Omental fat pad (tissue), 4 donors: ENCODE data around the gene GGTLC3. TPM values are rescaled to one million over a fixed set of nuclear protein-coding genes. Genes with fewer than 3 reads are reported as not detected.
"Not testable (repeated sequence)": the region's sequence is repeated elsewhere in the genome, so short reads cannot be mapped to it uniquely, and the experiment has no call there.

Experiments used
- ATAC-seq: fragments of 150-250 bp; one replicate; pipeline ENCODE4 v1.9.1; 2016; ENCODE audit warnings: mild to moderate bottlenecking, moderate library complexity; ENCODE audit not compliant: low FRiP score
- DNase-seq: peaks from one replicate; pipeline ENCODE4 v3.0.0-alpha.2; 2019; ENCODE audit warnings: low spot score
- total RNA-seq, 4 donors: library from RNA; depleted of rRNA; stranded (reverse); fragments of >200 nt; gene quantifications; one replicate each; pipeline ENCODE4 v1.1.0, GENCODE V29; 2016

The GGTLC3 gene
- total RNA-seq, 4 donors from 2014 or later = not detected

- ATAC-seq, DNase-seq: not testable (repeated sequence)
Measured at GRCh38 chr22:18523328-18523727, 5.4 kb upstream of the GGTLC3 start.

GRCh38 chr22:18522762-18523161 is 4.8 kb upstream of the GGTLC3 start:
- not testable (repeated sequence) for ATAC-seq, DNase-seq

- ATAC-seq, DNase-seq: not testable (repeated sequence)
Measured at GRCh38 chr22:18513454-18513853, 4.5 kb downstream of the GGTLC3 start.

- ATAC-seq = not testable (repeated sequence)
Measured at GRCh38 chr22:18512378-18512777, 5.6 kb downstream of the GGTLC3 start.

GRCh38 chr22:18511327-18511726 is 6.6 kb downstream of the GGTLC3 start:
- DNase-seq, ATAC-seq: not testable (repeated sequence)

More at GRCh38 chr22:18512378-18512777, 5.6 kb downstream of the GGTLC3 start:
- DNase-seq = not testable (repeated sequence)

- not testable (repeated sequence) for ATAC-seq, DNase-seq
Measured at GRCh38 chr22:18496227-18496626, 21.7 kb downstream of the GGTLC3 start.

Other genes with a start within 250 kb of the GGTLC3 start
- gene TMEM191B, start 9.6 kb upstream of the GGTLC3 start, total RNA-seq = 1 to 10 TPM in 1 of 4 donors, under 1 TPM in 1, not detected in 2; 0.24 to 4.1 TPM
- gene RIMBP3, start 93.8 kb upstream of the GGTLC3 start, total RNA-seq = under 1 TPM; 0.09 to 0.47 (median 0.24) TPM